H9 (cell line): Measurements from ENCODE around the gene ZNF774. TPM values are rescaled to one million over a fixed set of nuclear protein-coding genes. Genes with fewer than 3 reads are reported as not detected.

Experiments
- DNase-seq: peaks from one replicate; pipeline ENCODE4 v3.0.0-alpha.2; 2017
- H2AFZ ChIP-seq: one replicate; pipeline ENCODE4 v1.6.1; 2013; ENCODE audit warnings: mild to moderate bottlenecking, low read length, control low read depth, moderate library complexity
- H2AK5ac ChIP-seq: 2 replicates; pipeline ENCODE4 v1.6.1; 2013; ENCODE audit warnings: low read length, control low read depth, mixed read lengths; ENCODE audit not compliant: insufficient read length
- H2BK120ac ChIP-seq: one replicate; pipeline ENCODE4 v1.6.1; 2013; ENCODE audit warnings: low read depth, mild to moderate bottlenecking, low read length, control low read depth, inconsistent platforms; ENCODE audit not compliant: poor library complexity, severe bottlenecking
- H2BK12ac ChIP-seq: 2 replicates; pipeline ENCODE4 v1.6.1; 2013; ENCODE audit warnings: low read length, control low read depth, mixed read lengths, low read depth; ENCODE audit not compliant: insufficient read length
- H2BK15ac ChIP-seq: 2 replicates; pipeline ENCODE4 v1.6.1; 2013; ENCODE audit warnings: low read depth, low read length, control low read depth
- H2BK20ac ChIP-seq: one replicate; pipeline ENCODE4 v1.6.1; 2013; ENCODE audit warnings: low read depth, mild to moderate bottlenecking, low read length, control low read depth, inconsistent platforms; ENCODE audit not compliant: poor library complexity, severe bottlenecking
- H2BK5ac ChIP-seq: 2 replicates; pipeline ENCODE4 v1.6.1; 2013; ENCODE audit warnings: low read length, control low read depth, mixed read lengths; ENCODE audit not compliant: insufficient read length
- H3K14ac ChIP-seq: 2 replicates; pipeline ENCODE4 v1.6.1; 2013; ENCODE audit warnings: low read length, control low read depth; ENCODE audit not compliant: insufficient read depth
- H3K18ac ChIP-seq: 2 replicates; pipeline ENCODE4 v1.6.1; 2013; ENCODE audit warnings: low read depth, mild to moderate bottlenecking, mixed read lengths, low read length, control low read depth; ENCODE audit not compliant: insufficient read length
- H3K23ac ChIP-seq: 2 replicates; pipeline ENCODE4 v1.6.1; 2013; ENCODE audit warnings: low read length, control low read depth, mixed read lengths, low read depth; ENCODE audit not compliant: insufficient read length
- H3K23me2 ChIP-seq: 2 replicates; pipeline ENCODE4 v1.6.1; 2013; ENCODE audit warnings: low read depth, mild to moderate bottlenecking, mixed read lengths, low read length, control low read depth; ENCODE audit not compliant: insufficient read length, poor library complexity, severe bottlenecking
- H3K27ac ChIP-seq: 2 replicates; pipeline ENCODE4 v1.5.1; 2013; ENCODE audit warnings: low read length, control low read depth, mixed read lengths, low read depth; ENCODE audit not compliant: insufficient read length
- H3K27me3 ChIP-seq: 2 replicates; pipeline ENCODE4 v1.6.1; 2013; ENCODE audit warnings: low read length, control low read depth, inconsistent platforms; ENCODE audit not compliant: insufficient read depth
- H3K4ac ChIP-seq: 2 replicates; pipeline ENCODE4 v1.6.1; 2013; ENCODE audit warnings: low read depth, mild to moderate bottlenecking, control low read depth, inconsistent platforms, low read length, moderate library complexity
- H3K4me1 ChIP-seq: 2 replicates; pipeline ENCODE4 v1.6.1; 2013; ENCODE audit warnings: low read length, control low read depth, inconsistent platforms; ENCODE audit not compliant: insufficient read depth
- H3K4me2 ChIP-seq: 2 replicates; pipeline ENCODE4 v1.6.1; 2013; ENCODE audit warnings: low read length, control low read depth, mixed read lengths; ENCODE audit not compliant: insufficient read length, insufficient read depth
- H3K56ac ChIP-seq: 2 replicates; pipeline ENCODE4 v1.6.1; 2013; ENCODE audit warnings: low read depth, mild to moderate bottlenecking, mixed read lengths, low read length, control low read depth; ENCODE audit not compliant: insufficient read length
- H3K79me1 ChIP-seq: 2 replicates; pipeline ENCODE4 v1.6.1; 2013; ENCODE audit warnings: low read depth, mild to moderate bottlenecking, moderate library complexity, low read length, control low read depth, inconsistent platforms; ENCODE audit not compliant: insufficient read depth, poor library complexity, severe bottlenecking
- H3K79me2 ChIP-seq: 2 replicates; pipeline ENCODE4 v1.6.1; 2013; ENCODE audit warnings: low read length, control low read depth, inconsistent platforms; ENCODE audit not compliant: insufficient read depth
- H3K9ac ChIP-seq: 2 replicates; pipeline ENCODE4 v1.6.1; 2013; ENCODE audit warnings: low read length, control low read depth, mixed read lengths; ENCODE audit not compliant: insufficient read length; ENCODE audit errors: extremely low read depth
- H3K9me3 ChIP-seq: one replicate; pipeline ENCODE4 v1.6.1; 2013; ENCODE audit warnings: low read depth, low read length, inconsistent platforms; ENCODE audit not compliant: control insufficient read depth
- H3T11ph ChIP-seq: one replicate; pipeline ENCODE4 v1.6.1; 2013; ENCODE audit warnings: mild to moderate bottlenecking, low read length, control low read depth, inconsistent platforms
- H4K20me1 ChIP-seq: one replicate; pipeline ENCODE4 v1.6.1; 2013; ENCODE audit not compliant: control insufficient read depth, insufficient read length, insufficient read depth
- H4K5ac ChIP-seq: 2 replicates; pipeline ENCODE4 v1.6.1; 2013; ENCODE audit warnings: low read depth, mild to moderate bottlenecking, mixed read lengths, low read length, control low read depth; ENCODE audit not compliant: insufficient read length
- H4K8ac ChIP-seq: replicated peaks from 2 replicates; pipeline ENCODE4 v1.6.1; 2013; ENCODE audit warnings: low read length, control low read depth, mixed read lengths, low read depth; ENCODE audit not compliant: insufficient read length
- H4K91ac ChIP-seq: 2 replicates; pipeline ENCODE4 v1.6.1; 2013; ENCODE audit warnings: low read depth, mild to moderate bottlenecking, moderate library complexity, mixed read lengths, low read length, control low read depth; ENCODE audit not compliant: insufficient read length
- H3K27ac Mint-ChIP-seq, 3 experiments: 2 replicates in 2 of 3; 3 replicates in 1 of 3; pipeline ENCODE4 v1.8.0; 2020 to 2021; ENCODE audit warnings: mixed read lengths in 3 of 3, mild to moderate bottlenecking in 1 of 3, moderate library complexity in 1 of 3
- H3K27me3 Mint-ChIP-seq: 2 replicates; pipeline ENCODE4 v1.8.0; 2021; ENCODE audit warnings: low read depth, mild to moderate bottlenecking, moderate library complexity, mixed read lengths
- H3K36me3 Mint-ChIP-seq, 3 experiments: 2 replicates in 2 of 3; 3 replicates in 1 of 3; pipeline ENCODE4 v1.8.0; 2020 to 2021; ENCODE audit warnings: low read depth in 3 of 3, mixed read lengths in 3 of 3; ENCODE audit not compliant: insufficient read depth in 1 of 3
- H3K4me1 Mint-ChIP-seq, 2 experiments: 2 replicates each; pipeline ENCODE4 v1.8.0; 2020; ENCODE audit warnings: mixed read lengths in 2 of 2
- H3K4me3 Mint-ChIP-seq, 2 experiments: 2 replicates in 1 of 2; 3 replicates in 1 of 2; pipeline ENCODE4 v1.8.0; 2020 to 2021; ENCODE audit warnings: mild to moderate bottlenecking in 2 of 2, mixed read lengths in 2 of 2, moderate library complexity in 1 of 2
- H3K9me3 Mint-ChIP-seq, 2 experiments: 2 replicates in 1 of 2; 3 replicates in 1 of 2; pipeline ENCODE4 v1.8.0; 2020; ENCODE audit warnings: mild to moderate bottlenecking in 2 of 2, mixed read lengths in 2 of 2, moderate library complexity in 1 of 2
- CTCF ChIP-seq: fragments of 200-600 bp; sonication (generic); conservative IDR thresholded peaks from 3 replicates; pipeline ENCODE4 v1.8.0; 2021; ENCODE audit warnings: antibody characterized with exemption, mild to moderate bottlenecking
- whole genome bisulfite sequencing: extraction: QIAGEN DNeasy Blood & Tissue Kit; methylation state at CpG from one replicate; pipeline ENCODE4 v1.1.7; 2013; ENCODE audit warnings: missing lambda C conversion rate, low lambda C conversion rate, mixed read lengths; ENCODE audit not compliant: insufficient read length; ENCODE audit errors: extremely low coverage; 5-methylcytosine and 5-hydroxymethylcytosine counted together
- total RNA-seq: library from RNA; stranded (reverse); gene quantifications from 2 replicates; pipeline ENCODE4 v1.2.1, GENCODE V29; 2021

Gene ZNF774
- total RNA-seq, 1 experiment from 2014 or later: 2.5 TPM

GRCh38 chr15:90407871-90408317, 55.8 kb downstream of the ZNF774 start:
- no peak overlapping the region for H2AK5ac ChIP-seq
- no peaks in the 10 kb centered on the region for H3K9me3 ChIP-seq
- 0 out of 2 replicates have a peak, but pooled peaks cover 3% of the 10 kb centered on the region for H3K4me1 ChIP-seq
- peaks cover 10% of the 10 kb centered on the region; the same call in 1 of the 2 replicates for H3K79me2 ChIP-seq
- no peak overlapping the region for H2BK5ac ChIP-seq
- no CpG with 5 or more reads among the region's 2 CpGs for WGBS
- H3K56ac ChIP-seq: no peak overlapping the region
- no peak overlapping the region for H3K4me3 Mint-ChIP-seq
- no peaks in the 10 kb centered on the region for H3K27me3 ChIP-seq
- no peak overlapping the region for H2AFZ ChIP-seq
- peaks cover 4% of the 10 kb centered on the region for H3K79me1 ChIP-seq
- H3K27me3 Mint-ChIP-seq: no peaks in the 10 kb centered on the region
- H3K9ac ChIP-seq: no peak overlapping the region
- peak overlapping the region in 2 of 3 experiments; percentile 17 to 21; a peak in 3 of 7 replicates for H3K27ac Mint-ChIP-seq
- peaks cover 6 to 9% (median 8%) of the 10 kb centered on the region in 3 experiments for H3K36me3 Mint-ChIP-seq
- DNase-seq: no peak
- no peak overlapping the region for H3K4me2 ChIP-seq
- no peak overlapping the region for H3T11ph ChIP-seq
- no peak overlapping the region for H3K18ac ChIP-seq
- H2BK20ac ChIP-seq: no peak overlapping the region
- no peak overlapping the region for H3K4ac ChIP-seq
- no peak overlapping the region for H3K14ac ChIP-seq
- H3K9me3 Mint-ChIP-seq: peaks cover 3 to 4% of the 10 kb centered on the region in 2 experiments; a peak in 4 of 5 replicates
- no peak overlapping the region for H4K8ac ChIP-seq
- no peak overlapping the region for H3K23ac ChIP-seq
- no peak overlapping the region for H2BK120ac ChIP-seq
- TF ChIP-seq CTCF: no peak
- H2BK12ac ChIP-seq: no peak overlapping the region
- no peak overlapping the region for H3K27ac ChIP-seq
- H2BK15ac ChIP-seq: no peak overlapping the region
- peaks cover 53 to 55% of the 10 kb centered on the region in 2 experiments for H3K4me1 Mint-ChIP-seq
- no peaks in the 10 kb centered on the region for H3K23me2 ChIP-seq
- no peaks in the 10 kb centered on the region for H4K20me1 ChIP-seq
- H4K91ac ChIP-seq: no peak overlapping the region
- no peak overlapping the region for H4K5ac ChIP-seq
